Measurements from ENCODE around the gene VAV2.

GRCh38 chr9:133779516-133780403, 212.4 kb downstream of the VAV2 start:
- TF ChIP-seq CEBPB (IDR thresholded peaks at IDR 0.05) (no peak), TAF1 (IDR thresholded peaks at IDR 0.05; ENCODE audit: low read depth) (no peak), EP300 (IDR thresholded peaks at IDR 0.05; ENCODE audit: borderline replicate concordance) (no peak), REST (IDR thresholded peaks at IDR 0.05; ENCODE audit: low read depth) (no peak), TEAD4 (IDR thresholded peaks at IDR 0.05) (no peak), MAX (IDR thresholded peaks at IDR 0.05) (no peak), EGR1 (IDR thresholded peaks at IDR 0.05) (no peak), TCF12 (IDR thresholded peaks at IDR 0.05; ENCODE audit: low read depth) (no peak), ZBTB7A (IDR thresholded peaks at IDR 0.05; ENCODE audit: low read depth) (no peak), FOXM1 (IDR thresholded peaks at IDR 0.05; ENCODE audit: borderline replicate concordance, low read depth) (no peak), YY1 (IDR thresholded peaks at IDR 0.05; ENCODE audit: low read depth) (no peak), RAD21 (IDR thresholded peaks at IDR 0.05; ENCODE audit: low read depth) (no peak), USF1 (IDR thresholded peaks at IDR 0.05) (no peak), CREB1 (IDR thresholded peaks at IDR 0.05; ENCODE audit: low read depth) (no peak)
